K562 (cell line): ENCODE measurements around the gene KIF5A. TPM values are rescaled to one million over a fixed set of nuclear protein-coding genes. Genes with fewer than 3 reads are reported as not detected.
A peak's percentile ranks its signal among the peaks of the same experiment; 100 is the strongest.

ENCODE experiments used
- FOXJ2 ChIP-seq: fragments of 200-800 bp; sonication (Bioruptor generic); IDR thresholded peaks from 2 replicates; pipeline ENCODE4 v1.6.1; 2016; ENCODE audit warnings: missing genetic modification characterization, missing compliant biosample characterization
- FUS ChIP-seq: fragments of 200-400 bp; formaldehyde crosslinking; optimal IDR thresholded peaks from 2 replicates; pipeline ENCODE3; 2017; ENCODE audit warnings: low read depth, low read length
- GATAD2A ChIP-seq: fragments of 450-650 bp; IDR thresholded peaks from 2 replicates; pipeline ENCODE4 v1.6.1; 2017
- HDAC1 ChIP-seq, 2 experiments: fragments of 450-650 bp; IDR thresholded peaks; 2 replicates each; pipeline ENCODE4 v1.6.1; 2016 to 2017; ENCODE audit warnings: inconsistent platforms in 1 of 2, mild to moderate bottlenecking in 1 of 2, moderate library complexity in 1 of 2
- HDAC2 ChIP-seq: fragments of 450-650 bp; IDR thresholded peaks from 2 replicates; pipeline ENCODE4 v1.6.1; 2016; ENCODE audit warnings: mild to moderate bottlenecking
- L3MBTL2 ChIP-seq: fragments of 450-650 bp; IDR thresholded peaks from 2 replicates; pipeline ENCODE4 v1.6.1; 2016; ENCODE audit warnings: mild to moderate bottlenecking, moderate library complexity
- PHTF2 ChIP-seq: fragments of 250-450 bp; sonication (Bioruptor Pico); IDR thresholded peaks from 2 replicates; pipeline ENCODE4 v1.5.0; 2021; ENCODE audit warnings: mild to moderate bottlenecking
- PML ChIP-seq: IDR thresholded peaks from 2 replicates; pipeline ENCODE4 v1.6.1; 2012; ENCODE audit warnings: low read length, inconsistent platforms
- RBM22 ChIP-seq: fragments of 200-400 bp; formaldehyde crosslinking; IDR thresholded peaks from 2 replicates; pipeline ENCODE4 v1.6.1; 2018; ENCODE audit warnings: low read length, low read depth; ENCODE audit not compliant: poor library complexity, severe bottlenecking
- SMAD3 ChIP-seq: fragments of 450-650 bp; formaldehyde crosslinking; conservative IDR thresholded peaks from 2 replicates; pipeline ENCODE4 v1.4.0; 2020; ENCODE audit warnings: mild to moderate bottlenecking
- SMARCE1 ChIP-seq: fragments of 450-650 bp; IDR thresholded peaks from 2 replicates; pipeline ENCODE4 v1.7.1; 2016; ENCODE audit warnings: mild to moderate bottlenecking
- SNRNP70 ChIP-seq: fragments of 200-400 bp; formaldehyde crosslinking; optimal IDR thresholded peaks from 2 replicates; pipeline ENCODE3; 2017; ENCODE audit warnings: low read depth, low read length
- STAG1 ChIP-seq: sonication (generic); formaldehyde crosslinking; IDR thresholded peaks from 2 replicates; pipeline ENCODE4 v1.5.0; 2020; ENCODE audit warnings: missing genetic modification reagents, borderline replicate concordance
- ZBTB1 ChIP-seq: sonication (generic); formaldehyde crosslinking; IDR thresholded peaks from 2 replicates; pipeline ENCODE4 v1.8.1; 2023; ENCODE audit warnings: missing genetic modification reagents, low read depth, mild to moderate bottlenecking, borderline replicate concordance
- ZBTB17 ChIP-seq: fragments of 450-650 bp; formaldehyde crosslinking; IDR thresholded peaks from 2 replicates; pipeline ENCODE4 v1.4.0; 2020; ENCODE audit warnings: mild to moderate bottlenecking
- polyA plus RNA-seq, 8 experiments: library from polyadenylated mRNA; depleted of rRNA in 4 of 8; stranded (reverse) in 5 of 8; unstranded in 3 of 8; fragments of >200 nt; fragmentation: Nextera tagmentation in 2 of 8; fragmentation: Illumina TruSeq in 1 of 8; extraction: Ambion mirVana in 2 of 8; extraction: Trizol in 1 of 8; gene quantifications; 2 replicates each; pipeline versions ENCODE4 v1.2.1 to v1.2.3, GENCODE V29; 2011 to 2014; ENCODE audit warnings: inconsistent platforms in 1 of 8, missing spikeins in 1 of 8
- total RNA-seq, 7 experiments: library from RNA; depleted of rRNA in 6 of 7; stranded (reverse); fragments of >200 nt in 6 of 7; fragmentation: Illumina TruSeq in 2 of 7; extraction: Trizol in 2 of 7; gene quantifications; 2 replicates each; pipeline versions ENCODE4 v1.2.1 to v1.2.3, GENCODE V29; 2011 to 2021; ENCODE audit warnings: low replicate concordance in 1 of 7
- TF ChIP-seq, protein P1 (sequence below): fragments of 200-600 bp; sonication (generic); IDR thresholded peaks from one replicate; pipeline ENCODE4 v1.6.1; 2012; ENCODE audit warnings: mild to moderate bottlenecking, low read depth, low read length, inconsistent platforms
- TF ChIP-seq, protein P2 (sequence below): fragments of 450-650 bp; IDR thresholded peaks from 2 replicates; pipeline ENCODE4 v1.6.1; 2016; ENCODE audit warnings: borderline replicate concordance

The KIF5A gene
- total and polyA plus RNA-seq, 9 of the 15 experiments (the other 6 are each of a cell fraction or from before 2014, with no cell fraction given): 3.4 to 17.7 (median 8.0) TPM

DNA sequence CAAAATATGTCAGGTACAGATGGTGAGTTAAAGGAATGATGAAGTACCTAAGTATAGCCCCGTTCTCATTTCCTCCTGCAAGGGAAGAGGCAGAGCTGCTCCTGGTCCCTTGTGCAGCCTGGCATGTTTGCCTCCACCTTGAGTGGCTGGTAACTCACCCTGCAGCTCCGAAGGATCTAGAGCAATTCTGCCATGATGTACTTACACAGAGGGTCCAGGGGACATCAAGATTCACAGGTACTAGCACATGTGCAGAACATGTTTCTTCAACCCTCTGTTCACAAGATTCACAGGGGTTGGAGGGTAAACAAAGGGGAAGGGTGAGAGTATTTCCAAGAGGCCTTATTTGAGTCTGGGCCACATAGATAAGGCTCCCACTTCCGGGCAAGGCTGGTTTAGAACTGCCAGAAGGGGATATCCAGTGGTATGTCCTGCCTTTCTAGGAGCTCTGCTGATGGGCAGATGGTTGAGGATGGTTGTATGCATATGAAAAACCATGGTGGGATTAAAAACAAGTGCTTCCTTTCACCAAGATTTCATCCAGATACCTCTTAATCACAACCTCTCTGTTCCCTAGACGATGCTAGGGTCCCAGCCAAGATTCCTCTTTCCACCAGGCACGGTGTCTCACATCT, 10.6 kb upstream of the KIF5A start (continued):
- TF ChIP-seq, protein P1, sequence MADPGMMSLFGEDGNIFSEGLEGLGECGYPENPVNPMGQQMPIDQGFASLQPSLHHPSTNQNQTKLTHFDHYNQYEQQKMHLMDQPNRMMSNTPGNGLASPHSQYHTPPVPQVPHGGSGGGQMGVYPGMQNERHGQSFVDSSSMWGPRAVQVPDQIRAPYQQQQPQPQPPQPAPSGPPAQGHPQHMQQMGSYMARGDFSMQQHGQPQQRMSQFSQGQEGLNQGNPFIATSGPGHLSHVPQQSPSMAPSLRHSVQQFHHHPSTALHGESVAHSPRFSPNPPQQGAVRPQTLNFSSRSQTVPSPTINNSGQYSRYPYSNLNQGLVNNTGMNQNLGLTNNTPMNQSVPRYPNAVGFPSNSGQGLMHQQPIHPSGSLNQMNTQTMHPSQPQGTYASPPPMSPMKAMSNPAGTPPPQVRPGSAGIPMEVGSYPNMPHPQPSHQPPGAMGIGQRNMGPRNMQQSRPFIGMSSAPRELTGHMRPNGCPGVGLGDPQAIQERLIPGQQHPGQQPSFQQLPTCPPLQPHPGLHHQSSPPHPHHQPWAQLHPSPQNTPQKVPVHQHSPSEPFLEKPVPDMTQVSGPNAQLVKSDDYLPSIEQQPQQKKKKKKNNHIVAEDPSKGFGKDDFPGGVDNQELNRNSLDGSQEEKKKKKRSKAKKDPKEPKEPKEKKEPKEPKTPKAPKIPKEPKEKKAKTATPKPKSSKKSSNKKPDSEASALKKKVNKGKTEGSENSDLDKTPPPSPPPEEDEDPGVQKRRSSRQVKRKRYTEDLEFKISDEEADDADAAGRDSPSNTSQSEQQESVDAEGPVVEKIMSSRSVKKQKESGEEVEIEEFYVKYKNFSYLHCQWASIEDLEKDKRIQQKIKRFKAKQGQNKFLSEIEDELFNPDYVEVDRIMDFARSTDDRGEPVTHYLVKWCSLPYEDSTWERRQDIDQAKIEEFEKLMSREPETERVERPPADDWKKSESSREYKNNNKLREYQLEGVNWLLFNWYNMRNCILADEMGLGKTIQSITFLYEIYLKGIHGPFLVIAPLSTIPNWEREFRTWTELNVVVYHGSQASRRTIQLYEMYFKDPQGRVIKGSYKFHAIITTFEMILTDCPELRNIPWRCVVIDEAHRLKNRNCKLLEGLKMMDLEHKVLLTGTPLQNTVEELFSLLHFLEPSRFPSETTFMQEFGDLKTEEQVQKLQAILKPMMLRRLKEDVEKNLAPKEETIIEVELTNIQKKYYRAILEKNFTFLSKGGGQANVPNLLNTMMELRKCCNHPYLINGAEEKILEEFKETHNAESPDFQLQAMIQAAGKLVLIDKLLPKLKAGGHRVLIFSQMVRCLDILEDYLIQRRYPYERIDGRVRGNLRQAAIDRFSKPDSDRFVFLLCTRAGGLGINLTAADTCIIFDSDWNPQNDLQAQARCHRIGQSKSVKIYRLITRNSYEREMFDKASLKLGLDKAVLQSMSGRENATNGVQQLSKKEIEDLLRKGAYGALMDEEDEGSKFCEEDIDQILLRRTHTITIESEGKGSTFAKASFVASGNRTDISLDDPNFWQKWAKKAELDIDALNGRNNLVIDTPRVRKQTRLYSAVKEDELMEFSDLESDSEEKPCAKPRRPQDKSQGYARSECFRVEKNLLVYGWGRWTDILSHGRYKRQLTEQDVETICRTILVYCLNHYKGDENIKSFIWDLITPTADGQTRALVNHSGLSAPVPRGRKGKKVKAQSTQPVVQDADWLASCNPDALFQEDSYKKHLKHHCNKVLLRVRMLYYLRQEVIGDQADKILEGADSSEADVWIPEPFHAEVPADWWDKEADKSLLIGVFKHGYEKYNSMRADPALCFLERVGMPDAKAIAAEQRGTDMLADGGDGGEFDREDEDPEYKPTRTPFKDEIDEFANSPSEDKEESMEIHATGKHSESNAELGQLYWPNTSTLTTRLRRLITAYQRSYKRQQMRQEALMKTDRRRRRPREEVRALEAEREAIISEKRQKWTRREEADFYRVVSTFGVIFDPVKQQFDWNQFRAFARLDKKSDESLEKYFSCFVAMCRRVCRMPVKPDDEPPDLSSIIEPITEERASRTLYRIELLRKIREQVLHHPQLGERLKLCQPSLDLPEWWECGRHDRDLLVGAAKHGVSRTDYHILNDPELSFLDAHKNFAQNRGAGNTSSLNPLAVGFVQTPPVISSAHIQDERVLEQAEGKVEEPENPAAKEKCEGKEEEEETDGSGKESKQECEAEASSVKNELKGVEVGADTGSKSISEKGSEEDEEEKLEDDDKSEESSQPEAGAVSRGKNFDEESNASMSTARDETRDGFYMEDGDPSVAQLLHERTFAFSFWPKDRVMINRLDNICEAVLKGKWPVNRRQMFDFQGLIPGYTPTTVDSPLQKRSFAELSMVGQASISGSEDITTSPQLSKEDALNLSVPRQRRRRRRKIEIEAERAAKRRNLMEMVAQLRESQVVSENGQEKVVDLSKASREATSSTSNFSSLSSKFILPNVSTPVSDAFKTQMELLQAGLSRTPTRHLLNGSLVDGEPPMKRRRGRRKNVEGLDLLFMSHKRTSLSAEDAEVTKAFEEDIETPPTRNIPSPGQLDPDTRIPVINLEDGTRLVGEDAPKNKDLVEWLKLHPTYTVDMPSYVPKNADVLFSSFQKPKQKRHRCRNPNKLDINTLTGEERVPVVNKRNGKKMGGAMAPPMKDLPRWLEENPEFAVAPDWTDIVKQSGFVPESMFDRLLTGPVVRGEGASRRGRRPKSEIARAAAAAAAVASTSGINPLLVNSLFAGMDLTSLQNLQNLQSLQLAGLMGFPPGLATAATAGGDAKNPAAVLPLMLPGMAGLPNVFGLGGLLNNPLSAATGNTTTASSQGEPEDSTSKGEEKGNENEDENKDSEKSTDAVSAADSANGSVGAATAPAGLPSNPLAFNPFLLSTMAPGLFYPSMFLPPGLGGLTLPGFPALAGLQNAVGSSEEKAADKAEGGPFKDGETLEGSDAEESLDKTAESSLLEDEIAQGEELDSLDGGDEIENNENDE: no peak
- TF ChIP-seq RBM22 (no peak), STAG1 (CRISPR knock-in tag) (no peak), PML (peak; percentile 93), PHTF2 (CRISPR knock-in tag) (no peak), ZBTB17 (CRISPR knock-in tag) (0 out of 2 replicates have a peak, but pooled peaks have one; percentile 52), FUS (no peak), SMARCE1 (peak; percentile 92), L3MBTL2 (peak; percentile 96), GATAD2A (peak; percentile 67; the same call in 1 of the 2 replicates), ZBTB1 (CRISPR knock-in tag) (0 out of 2 replicates have a peak, but pooled peaks have one; percentile 20), SNRNP70 (no peak), HDAC1 (IDR thresholded peaks at IDR 0.05) (peak in 1 of 2 experiments; percentile 82; a peak in 2 of 4 replicates), FOXJ2 (tag) (no peak), HDAC2 (peak; percentile 85), SMAD3 (CRISPR knock-in tag) (peak; percentile 5; the same call in 1 of the 2 replicates)
- TF ChIP-seq, protein P2, sequence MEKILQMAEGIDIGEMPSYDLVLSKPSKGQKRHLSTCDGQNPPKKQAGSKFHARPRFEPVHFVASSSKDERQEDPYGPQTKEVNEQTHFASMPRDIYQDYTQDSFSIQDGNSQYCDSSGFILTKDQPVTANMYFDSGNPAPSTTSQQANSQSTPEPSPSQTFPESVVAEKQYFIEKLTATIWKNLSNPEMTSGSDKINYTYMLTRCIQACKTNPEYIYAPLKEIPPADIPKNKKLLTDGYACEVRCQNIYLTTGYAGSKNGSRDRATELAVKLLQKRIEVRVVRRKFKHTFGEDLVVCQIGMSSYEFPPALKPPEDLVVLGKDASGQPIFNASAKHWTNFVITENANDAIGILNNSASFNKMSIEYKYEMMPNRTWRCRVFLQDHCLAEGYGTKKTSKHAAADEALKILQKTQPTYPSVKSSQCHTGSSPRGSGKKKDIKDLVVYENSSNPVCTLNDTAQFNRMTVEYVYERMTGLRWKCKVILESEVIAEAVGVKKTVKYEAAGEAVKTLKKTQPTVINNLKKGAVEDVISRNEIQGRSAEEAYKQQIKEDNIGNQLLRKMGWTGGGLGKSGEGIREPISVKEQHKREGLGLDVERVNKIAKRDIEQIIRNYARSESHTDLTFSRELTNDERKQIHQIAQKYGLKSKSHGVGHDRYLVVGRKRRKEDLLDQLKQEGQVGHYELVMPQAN: 0 out of 2 replicates have a peak, but pooled peaks have one; percentile 24
